GM19193 (cell line): ENCODE data around the gene GNAI1.

ENCODE experiments used
- POLR2A ChIP-seq: IDR thresholded peaks from 4 replicates; pipeline ENCODE4 v1.6.1; 2011; ENCODE audit not compliant: insufficient read depth, insufficient read length; ENCODE audit errors: extremely low read depth

GNAI1 gene

GRCh38 chr7:80134536-80135308 lies at the start of gene GNAI1:
Gene GNAI1, plus strand, starts transcription at chr7:80134831. Its CDS starts 330 bp downstream, at chr7:80135161.
- no peak for TF ChIP-seq POLR2A

GRCh38 chr7:80087051-80087770 lies 47.4 kb upstream of the GNAI1 start:
- TF ChIP-seq POLR2A = no peak

- TF ChIP-seq POLR2A = no peak
Observed at GRCh38 chr7:80087771-80088170, 46.9 kb upstream of the GNAI1 start.

- TF ChIP-seq POLR2A = no peak
Observed at GRCh38 chr7:80088705-80089104, 45.9 kb upstream of the GNAI1 start.

GRCh38 chr7:80089366-80089765 lies 45.3 kb upstream of the GNAI1 start:
- TF ChIP-seq POLR2A = no peak

- TF ChIP-seq POLR2A = no peak
Observed at GRCh38 chr7:80093349-80093748, 41.3 kb upstream of the GNAI1 start.

- TF ChIP-seq POLR2A = no peak
Observed at GRCh38 chr7:80095545-80095944, 39.1 kb upstream of the GNAI1 start.

GRCh38 chr7:80097756-80098155 lies 36.9 kb upstream of the GNAI1 start:
- TF ChIP-seq POLR2A = no peak

GRCh38 chr7:80098795-80099194 lies 35.8 kb upstream of the GNAI1 start:
- TF ChIP-seq POLR2A = no peak

- no peak for TF ChIP-seq POLR2A
Observed at GRCh38 chr7:80100254-80100653, 34.4 kb upstream of the GNAI1 start.

GRCh38 chr7:80105701-80106408 lies 28.8 kb upstream of the GNAI1 start:
- TF ChIP-seq POLR2A = no peak

- TF ChIP-seq POLR2A = no peak
Observed at GRCh38 chr7:80106498-80107113, 28.0 kb upstream of the GNAI1 start.

- no peak for TF ChIP-seq POLR2A
Observed at GRCh38 chr7:80107278-80107677, 27.4 kb upstream of the GNAI1 start.

GRCh38 chr7:80110376-80110775 lies 24.3 kb upstream of the GNAI1 start:
- no peak for TF ChIP-seq POLR2A

GRCh38 chr7:80114159-80114558 lies 20.5 kb upstream of the GNAI1 start:
- no peak for TF ChIP-seq POLR2A
